Panc1 (cell line): ENCODE results near the gene IQGAP1. TPM values are rescaled to one million over a fixed set of nuclear protein-coding genes. Genes with fewer than 3 reads are reported as not detected.

Experiments used
- ATAC-seq: fragments of 200-7000 bp; cut with Tn5 transposase; 2 replicates; pipeline ENCODE4 v1.9.1; 2020; ENCODE audit warnings: mild to moderate bottlenecking, moderate library complexity
- BruUV-seq: library from RNA; stranded (reverse); fragments of 400-500 nt; replicated peaks from 2 replicates; lab custom pipeline; 2021; lab: Mats Ljungman, UMichigan
- CTCF ChIA-PET: fragments of 300-600 bp; sonication (Branson Sonifier 250); formaldehyde crosslinking; loops from one replicate; lab custom pipeline; 2022; ENCODE audit warnings: antibody characterized with exemption; lab: Charles Lee
- POLR2A ChIA-PET: fragments of 300-600 bp; sonication (Branson Sonifier 250); formaldehyde crosslinking; loops from one replicate; lab custom pipeline; 2022; ENCODE audit warnings: antibody characterized with exemption; lab: Charles Lee
- DNase-seq: peaks from one replicate; pipeline ENCODE4 v3.0.0-alpha.2; 2010; ENCODE audit warnings: low read depth, low spot score
- H3K27ac ChIP-seq: 2 replicates; pipeline ENCODE4 v1.5.1; 2011; ENCODE audit warnings: mild to moderate bottlenecking, low read length, inconsistent platforms
- H3K27me3 ChIP-seq: fragments of 200-500 bp; sonication (Bioruptor generic); 2 replicates; pipeline ENCODE4 v1.6.0; 2014; ENCODE audit warnings: low read length, inconsistent platforms; ENCODE audit not compliant: control insufficient read depth, insufficient read depth
- H3K36me3 ChIP-seq: fragments of 200-500 bp; sonication (Bioruptor generic); 2 replicates; pipeline ENCODE4 v1.5.1; 2014; ENCODE audit warnings: inconsistent platforms, mild to moderate bottlenecking, low read length, moderate library complexity; ENCODE audit not compliant: control insufficient read depth, insufficient read depth
- H3K4me1 ChIP-seq: 2 replicates; pipeline ENCODE4 v1.5.1; 2011; ENCODE audit warnings: inconsistent platforms, mild to moderate bottlenecking, low read length, moderate library complexity; ENCODE audit not compliant: control insufficient read depth, insufficient read depth
- H3K4me3 ChIP-seq, 2 experiments: 2 replicates each; pipeline ENCODE4 v1.5.1; 2011 to 2012; ENCODE audit warnings: low read depth in 2 of 2, low read length in 2 of 2, mild to moderate bottlenecking in 2 of 2, inconsistent platforms in 1 of 2, moderate library complexity in 1 of 2
- H3K9me3 ChIP-seq: fragments of 200-500 bp; sonication (Bioruptor generic); 2 replicates; pipeline ENCODE4 v1.5.1; 2014; ENCODE audit warnings: low read depth, mild to moderate bottlenecking, inconsistent platforms, low read length, moderate library complexity; ENCODE audit not compliant: control insufficient read depth, insufficient read depth
- POLR2AphosphoS5 ChIP-seq: IDR thresholded peaks from 2 replicates; pipeline ENCODE4 v1.6.1; 2012; ENCODE audit warnings: mild to moderate bottlenecking, low read depth, low read length, moderate library complexity
- SIN3A ChIP-seq: IDR thresholded peaks from 2 replicates; pipeline ENCODE4 v1.6.1; 2012; ENCODE audit warnings: low read depth, mild to moderate bottlenecking, low read length, moderate library complexity, borderline replicate concordance; ENCODE audit not compliant: insufficient read depth
- TCF7L2 ChIP-seq: IDR thresholded peaks from 2 replicates; pipeline ENCODE4 v1.6.1; 2011; ENCODE audit warnings: mild to moderate bottlenecking, low read depth, low read length, inconsistent platforms
- in situ Hi-C: cut with HindIII; loops from 2 replicates; pipeline ENCODE4 v1.10.0; 2016; ENCODE audit warnings: low sequenced_read_pairs, low pct_unique_long_range_greater_than_20kb
- intact Hi-C: fragments of 100-400 bp; cut with micrococcal nuclease; formaldehyde crosslinking; loops from one replicate; pipeline ENCODE4 v1.10.0; 2022; ENCODE audit not compliant: unreplicated experiment
- total RNA-seq: library from RNA; stranded (reverse); gene quantifications from one replicate; pipeline ENCODE4 v1.2.1, GENCODE V29; 2021; ENCODE audit not compliant: unreplicated experiment
- TF ChIP-seq, protein P1 (sequence below), 2 experiments: IDR thresholded peaks; 2 replicates each; pipeline ENCODE4 v1.6.1; 2011 to 2012; ENCODE audit warnings: low read depth in 2 of 2, control low read depth in 1 of 2, low read length in 1 of 2, mild to moderate bottlenecking in 1 of 2, moderate library complexity in 1 of 2; ENCODE audit not compliant: insufficient read depth in 1 of 2
- TF ChIP-seq, protein P2 (sequence below): fragments of 450-650 bp; IDR thresholded peaks from 2 replicates; pipeline ENCODE4 v1.5.1; 2017; ENCODE audit warnings: mild to moderate bottlenecking

IQGAP1 gene
- total RNA-seq, 1 experiment from 2014 or later = 228 TPM

DNA sequence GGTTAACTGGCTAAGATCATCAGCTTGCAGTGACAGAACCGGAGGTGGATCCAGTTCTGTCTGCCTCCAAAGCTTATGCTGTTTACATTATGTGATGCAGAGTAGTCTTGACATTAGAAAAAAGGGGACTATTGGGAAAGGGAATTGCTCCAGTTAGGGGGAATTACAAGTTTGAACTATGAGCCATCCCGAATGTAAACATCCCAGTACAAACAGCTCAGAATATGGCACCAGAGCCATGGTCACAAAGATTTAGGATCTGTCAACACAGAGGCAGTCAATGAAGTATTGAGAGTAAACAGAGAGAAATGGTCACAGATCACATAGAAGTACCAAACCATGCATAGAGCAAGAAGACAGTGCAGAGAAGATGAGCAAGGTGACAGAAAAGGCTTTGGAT is 101.9 kb downstream of the IQGAP1 start:
- ChIA-PET POLR2A (no interaction called here), CTCF (no interaction called here)
- ATAC-seq (no peak), DNase-seq (no peak)
- Histone ChIP-seq H3K9me3 (no peaks in the 10 kb centered on the region), H3K36me3 (peaks cover 54% of the 10 kb centered on the region), H3K27ac (no peak overlapping the region), H3K4me3 (no peak overlapping the region), H3K4me1 (no peaks in the 10 kb centered on the region), H3K27me3 (no peaks in the 10 kb centered on the region)
- intact Hi-C loops = no loop called here
- in situ Hi-C loops = no loop called here
- BruUV-seq = no TSS peak
- TF ChIP-seq, protein P1, sequence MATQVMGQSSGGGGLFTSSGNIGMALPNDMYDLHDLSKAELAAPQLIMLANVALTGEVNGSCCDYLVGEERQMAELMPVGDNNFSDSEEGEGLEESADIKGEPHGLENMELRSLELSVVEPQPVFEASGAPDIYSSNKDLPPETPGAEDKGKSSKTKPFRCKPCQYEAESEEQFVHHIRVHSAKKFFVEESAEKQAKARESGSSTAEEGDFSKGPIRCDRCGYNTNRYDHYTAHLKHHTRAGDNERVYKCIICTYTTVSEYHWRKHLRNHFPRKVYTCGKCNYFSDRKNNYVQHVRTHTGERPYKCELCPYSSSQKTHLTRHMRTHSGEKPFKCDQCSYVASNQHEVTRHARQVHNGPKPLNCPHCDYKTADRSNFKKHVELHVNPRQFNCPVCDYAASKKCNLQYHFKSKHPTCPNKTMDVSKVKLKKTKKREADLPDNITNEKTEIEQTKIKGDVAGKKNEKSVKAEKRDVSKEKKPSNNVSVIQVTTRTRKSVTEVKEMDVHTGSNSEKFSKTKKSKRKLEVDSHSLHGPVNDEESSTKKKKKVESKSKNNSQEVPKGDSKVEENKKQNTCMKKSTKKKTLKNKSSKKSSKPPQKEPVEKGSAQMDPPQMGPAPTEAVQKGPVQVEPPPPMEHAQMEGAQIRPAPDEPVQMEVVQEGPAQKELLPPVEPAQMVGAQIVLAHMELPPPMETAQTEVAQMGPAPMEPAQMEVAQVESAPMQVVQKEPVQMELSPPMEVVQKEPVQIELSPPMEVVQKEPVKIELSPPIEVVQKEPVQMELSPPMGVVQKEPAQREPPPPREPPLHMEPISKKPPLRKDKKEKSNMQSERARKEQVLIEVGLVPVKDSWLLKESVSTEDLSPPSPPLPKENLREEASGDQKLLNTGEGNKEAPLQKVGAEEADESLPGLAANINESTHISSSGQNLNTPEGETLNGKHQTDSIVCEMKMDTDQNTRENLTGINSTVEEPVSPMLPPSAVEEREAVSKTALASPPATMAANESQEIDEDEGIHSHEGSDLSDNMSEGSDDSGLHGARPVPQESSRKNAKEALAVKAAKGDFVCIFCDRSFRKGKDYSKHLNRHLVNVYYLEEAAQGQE (IDR thresholded peaks at IDR 0.05; ENCODE audit: insufficient read depth in 1 of 2, low read depth in 2 of 2, low read length in 1 of 2) = no peak
- TF ChIP-seq POLR2AphosphoS5 (no peak), TCF7L2 (no peak), SIN3A (no peak)
- TF ChIP-seq, protein P2, sequence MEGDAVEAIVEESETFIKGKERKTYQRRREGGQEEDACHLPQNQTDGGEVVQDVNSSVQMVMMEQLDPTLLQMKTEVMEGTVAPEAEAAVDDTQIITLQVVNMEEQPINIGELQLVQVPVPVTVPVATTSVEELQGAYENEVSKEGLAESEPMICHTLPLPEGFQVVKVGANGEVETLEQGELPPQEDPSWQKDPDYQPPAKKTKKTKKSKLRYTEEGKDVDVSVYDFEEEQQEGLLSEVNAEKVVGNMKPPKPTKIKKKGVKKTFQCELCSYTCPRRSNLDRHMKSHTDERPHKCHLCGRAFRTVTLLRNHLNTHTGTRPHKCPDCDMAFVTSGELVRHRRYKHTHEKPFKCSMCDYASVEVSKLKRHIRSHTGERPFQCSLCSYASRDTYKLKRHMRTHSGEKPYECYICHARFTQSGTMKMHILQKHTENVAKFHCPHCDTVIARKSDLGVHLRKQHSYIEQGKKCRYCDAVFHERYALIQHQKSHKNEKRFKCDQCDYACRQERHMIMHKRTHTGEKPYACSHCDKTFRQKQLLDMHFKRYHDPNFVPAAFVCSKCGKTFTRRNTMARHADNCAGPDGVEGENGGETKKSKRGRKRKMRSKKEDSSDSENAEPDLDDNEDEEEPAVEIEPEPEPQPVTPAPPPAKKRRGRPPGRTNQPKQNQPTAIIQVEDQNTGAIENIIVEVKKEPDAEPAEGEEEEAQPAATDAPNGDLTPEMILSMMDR = no peak

DNA sequence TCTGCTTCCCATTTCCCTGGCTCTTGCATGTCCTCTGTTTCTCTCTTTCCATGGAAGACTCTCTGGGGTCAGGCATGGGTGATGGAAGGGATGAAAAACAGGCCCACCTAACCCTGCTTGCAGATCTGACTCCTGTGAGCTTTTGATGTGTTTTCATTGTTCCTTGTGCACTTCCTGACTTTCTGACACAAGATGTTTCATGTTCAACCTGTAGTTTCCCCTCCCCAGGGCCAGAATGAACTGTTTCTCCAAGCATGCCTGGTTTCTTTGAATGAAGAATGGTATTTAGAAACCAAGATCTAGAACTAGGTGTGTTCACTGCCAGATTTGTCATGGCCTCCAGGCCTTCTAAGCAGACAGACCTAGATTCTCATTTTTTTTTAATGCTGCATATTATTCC is 105.6 kb downstream of the IQGAP1 start:
- ATAC-seq = no peak
- Histone ChIP-seq H3K27ac (no peak overlapping the region), H3K9me3 (no peaks in the 10 kb centered on the region), H3K36me3 (peaks cover 54% of the 10 kb centered on the region), H3K27me3 (no peaks in the 10 kb centered on the region), H3K4me1 (no peaks in the 10 kb centered on the region), H3K4me3 (no peak overlapping the region)
- DNase-seq = no peak
- TF ChIP-seq, protein P2 = no peak
- TF ChIP-seq TCF7L2 = no peak
- TF ChIP-seq SIN3A = no peak
- TF ChIP-seq, protein P1 (IDR thresholded peaks at IDR 0.05; ENCODE audit: insufficient read depth in 1 of 2, low read depth in 2 of 2, low read length in 1 of 2) = no peak
- TF ChIP-seq POLR2AphosphoS5 = no peak
- CTCF ChIA-PET = no interaction called here
- POLR2A ChIA-PET = no interaction called here
- in situ Hi-C loops (no loop called here), intact Hi-C loops (no loop called here)
- no TSS peak for BruUV-seq
